Uterus (tissue), 4 donors: Measurements from ENCODE around the gene POU2F3. TPM values are rescaled to one million over a fixed set of nuclear protein-coding genes. Genes with fewer than 3 reads are reported as not detected.

Experiments used
- DNase-seq, 2 donors: peaks; one replicate each; pipeline ENCODE4 v3.0.0-alpha.2; 2019 to 2020
- H3K27ac ChIP-seq, 2 donors: fragments of 200-600 bp; sonication (generic); 1 replicate in 1 of 2; 2 replicates in 1 of 2; pipeline ENCODE4 v1.5.1; 2016 to 2018
- H3K27me3 ChIP-seq, 2 donors: fragments of 200-600 bp; sonication (generic); one replicate each; pipeline ENCODE4 v1.5.1; 2018 to 2019; ENCODE audit warnings: control low read depth in 1 of 2
- H3K36me3 ChIP-seq, 2 donors: fragments of 200-600 bp; sonication (generic); one replicate each; pipeline ENCODE4 v1.5.1; 2019; ENCODE audit warnings: control low read depth in 1 of 2
- H3K4me1 ChIP-seq, 2 donors: fragments of 200-600 bp; sonication (generic); one replicate each; pipeline ENCODE4 v1.5.1; 2018 to 2019; ENCODE audit warnings: control low read depth in 1 of 2
- H3K4me3 ChIP-seq, 2 donors: fragments of 200-600 bp; sonication (generic); 1 replicate in 1 of 2; 2 replicates in 1 of 2; pipeline ENCODE4 v1.5.1; 2018 to 2019; ENCODE audit warnings: mild to moderate bottlenecking in 1 of 2
- H3K9me3 ChIP-seq, 2 donors: fragments of 200-600 bp; sonication (generic); one replicate each; pipeline ENCODE4 v1.5.1; 2019; ENCODE audit warnings: control low read depth in 1 of 2
- POLR2A ChIP-seq, 2 donors: fragments of 450-650 bp; IDR thresholded peaks; one replicate each; pipeline ENCODE4 v1.6.1; 2016; ENCODE audit warnings: antibody characterized with exemption in 2 of 2, mild to moderate bottlenecking in 1 of 2, moderate library complexity in 1 of 2
- intact Hi-C: fragments of 100-400 bp; cut with DNase I; formaldehyde crosslinking; loops from one replicate; pipeline ENCODE4 v1.15.1; 2023; ENCODE audit warnings: low total_unique reads
- total RNA-seq, 4 donors: library from RNA; depleted of rRNA in 3 of 4; stranded (reverse); fragments of >200 nt in 3 of 4; gene quantifications; one replicate each; pipeline versions ENCODE4 v1.1.0 to v1.2.4, GENCODE V29; 2014 to 2023
- TF ChIP-seq, protein P1 (sequence below), 4 experiments: fragments of 200-600 bp in 2 of 4; fragments of 450-650 bp in 2 of 4; sonication (generic) in 2 of 4; IDR thresholded peaks; one replicate each; pipeline ENCODE4 v1.5.1; 2016 to 2019; ENCODE audit warnings: antibody characterized with exemption in 4 of 4, mild to moderate bottlenecking in 2 of 4, moderate library complexity in 1 of 4
- donor health status: DM: yes; HTN: yes; CAD: no.

The POU2F3 gene
- total RNA-seq, 4 donors from 2014 or later: 0.85 TPM; not detected in 3

DNA sequence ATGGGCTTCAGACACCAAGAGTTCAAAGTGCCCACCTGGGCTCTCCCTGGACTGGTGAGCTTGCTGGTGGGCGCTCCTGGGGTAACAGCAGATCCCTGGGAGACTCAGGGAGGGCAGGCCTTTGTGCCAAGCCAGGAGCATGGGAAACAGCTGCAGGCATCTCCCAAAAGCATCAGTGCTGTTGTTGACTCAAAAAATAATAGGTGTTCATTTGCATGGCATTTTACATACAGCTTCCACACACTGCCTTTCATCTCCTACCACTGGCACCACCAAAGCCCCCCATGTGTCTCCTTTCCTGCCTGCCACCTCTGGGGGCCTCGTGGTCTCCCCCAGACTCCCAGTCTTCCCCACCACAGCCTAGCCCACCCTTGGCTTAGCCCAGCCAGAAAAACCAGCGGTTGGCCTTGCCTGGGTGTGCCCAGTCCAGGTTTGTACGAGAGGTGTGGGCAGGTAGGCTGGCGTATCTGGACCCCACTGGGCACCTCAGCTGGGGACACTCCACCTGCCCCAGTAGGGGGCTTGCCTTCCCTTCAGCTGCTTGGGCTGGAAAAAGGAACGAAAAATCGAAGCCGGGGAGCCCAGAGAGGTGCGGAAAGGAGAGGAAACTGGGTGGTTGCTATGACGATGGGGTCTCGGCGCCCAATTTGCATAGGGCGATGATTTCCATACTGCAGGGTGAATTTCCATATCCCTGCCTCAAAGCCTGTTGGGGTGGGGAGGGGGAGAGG, 15.0 kb downstream of the POU2F3 start:
- no peak overlapping the region for H3K27ac ChIP-seq
- no peaks in the 10 kb centered on the region for H3K9me3 ChIP-seq
- H3K27me3 ChIP-seq: no peaks in the 10 kb centered on the region
- no peak for DNase-seq
- H3K4me1 ChIP-seq: no peaks in the 10 kb centered on the region
- TF ChIP-seq POLR2A (IDR thresholded peaks at IDR 0.05): no peak
- intact Hi-C loops: no loop called here
- no peaks in the 10 kb centered on the region for H3K36me3 ChIP-seq
- no peak overlapping the region for H3K4me3 ChIP-seq

GRCh38 chr11:120255519-120255866, 15.6 kb downstream of the POU2F3 start:
- Histone ChIP-seq H3K9me3 (no peaks in the 10 kb centered on the region), H3K27me3 (no peaks in the 10 kb centered on the region), H3K36me3 (no peaks in the 10 kb centered on the region), H3K4me3 (no peak overlapping the region), H3K4me1 (no peaks in the 10 kb centered on the region), H3K27ac (no peak overlapping the region)
- TF ChIP-seq, protein P1, sequence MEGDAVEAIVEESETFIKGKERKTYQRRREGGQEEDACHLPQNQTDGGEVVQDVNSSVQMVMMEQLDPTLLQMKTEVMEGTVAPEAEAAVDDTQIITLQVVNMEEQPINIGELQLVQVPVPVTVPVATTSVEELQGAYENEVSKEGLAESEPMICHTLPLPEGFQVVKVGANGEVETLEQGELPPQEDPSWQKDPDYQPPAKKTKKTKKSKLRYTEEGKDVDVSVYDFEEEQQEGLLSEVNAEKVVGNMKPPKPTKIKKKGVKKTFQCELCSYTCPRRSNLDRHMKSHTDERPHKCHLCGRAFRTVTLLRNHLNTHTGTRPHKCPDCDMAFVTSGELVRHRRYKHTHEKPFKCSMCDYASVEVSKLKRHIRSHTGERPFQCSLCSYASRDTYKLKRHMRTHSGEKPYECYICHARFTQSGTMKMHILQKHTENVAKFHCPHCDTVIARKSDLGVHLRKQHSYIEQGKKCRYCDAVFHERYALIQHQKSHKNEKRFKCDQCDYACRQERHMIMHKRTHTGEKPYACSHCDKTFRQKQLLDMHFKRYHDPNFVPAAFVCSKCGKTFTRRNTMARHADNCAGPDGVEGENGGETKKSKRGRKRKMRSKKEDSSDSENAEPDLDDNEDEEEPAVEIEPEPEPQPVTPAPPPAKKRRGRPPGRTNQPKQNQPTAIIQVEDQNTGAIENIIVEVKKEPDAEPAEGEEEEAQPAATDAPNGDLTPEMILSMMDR (IDR thresholded peaks at IDR 0.05): no peak
- TF ChIP-seq POLR2A (IDR thresholded peaks at IDR 0.05): no peak
- no peak for DNase-seq
- intact Hi-C loops: no loop called here

DNA sequence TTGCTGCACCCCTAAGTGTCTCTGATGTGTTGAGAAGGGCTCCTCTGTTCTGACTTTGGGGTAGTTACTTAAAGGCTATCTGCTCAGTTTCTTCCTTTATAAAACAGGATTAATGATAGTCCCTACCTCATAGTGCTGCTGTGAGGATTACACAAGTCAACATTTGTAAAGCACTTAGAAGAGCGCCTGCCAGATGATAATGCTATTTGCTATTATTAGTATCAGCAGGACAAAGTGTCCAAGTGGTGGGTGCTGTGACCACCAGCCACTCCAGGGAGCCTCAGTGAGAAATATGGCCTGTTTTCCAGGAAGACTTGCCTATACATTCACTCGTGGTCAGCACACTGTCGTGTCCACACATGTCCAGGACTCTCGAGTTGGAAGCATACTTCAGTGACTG, 16.2 kb downstream of the POU2F3 start:
- no peak for TF ChIP-seq POLR2A (IDR thresholded peaks at IDR 0.05)
- TF ChIP-seq, protein P1 (IDR thresholded peaks at IDR 0.05): no peak
- intact Hi-C loops: no loop called here
- Histone ChIP-seq H3K4me3 (no peak overlapping the region), H3K27me3 (no peaks in the 10 kb centered on the region), H3K27ac (no peak overlapping the region), H3K36me3 (no peaks in the 10 kb centered on the region), H3K9me3 (no peaks in the 10 kb centered on the region), H3K4me1 (no peaks in the 10 kb centered on the region)
- DNase-seq: no peak

GRCh38 chr11:120256779-120257178, 16.8 kb downstream of the POU2F3 start:
- Histone ChIP-seq H3K9me3 (no peaks in the 10 kb centered on the region), H3K27ac (no peak overlapping the region), H3K4me1 (no peaks in the 10 kb centered on the region), H3K36me3 (no peaks in the 10 kb centered on the region), H3K27me3 (no peaks in the 10 kb centered on the region), H3K4me3 (no peak overlapping the region)
- DNase-seq: no peak
- TF ChIP-seq, protein P1 (IDR thresholded peaks at IDR 0.05): no peak
- no peak for TF ChIP-seq POLR2A (IDR thresholded peaks at IDR 0.05)
- intact Hi-C loops: no loop called here

GRCh38 chr11:120257346-120257745, 17.4 kb downstream of the POU2F3 start:
- no peak overlapping the region for H3K4me3 ChIP-seq
- intact Hi-C loops: no loop called here
- TF ChIP-seq, protein P1 (IDR thresholded peaks at IDR 0.05): no peak
- no peak for TF ChIP-seq POLR2A (IDR thresholded peaks at IDR 0.05)
- no peak overlapping the region for H3K27ac ChIP-seq
- H3K36me3 ChIP-seq: no peaks in the 10 kb centered on the region
- no peaks in the 10 kb centered on the region for H3K27me3 ChIP-seq
- no peaks in the 10 kb centered on the region for H3K4me1 ChIP-seq
- no peak for DNase-seq
- H3K9me3 ChIP-seq: no peaks in the 10 kb centered on the region

DNA sequence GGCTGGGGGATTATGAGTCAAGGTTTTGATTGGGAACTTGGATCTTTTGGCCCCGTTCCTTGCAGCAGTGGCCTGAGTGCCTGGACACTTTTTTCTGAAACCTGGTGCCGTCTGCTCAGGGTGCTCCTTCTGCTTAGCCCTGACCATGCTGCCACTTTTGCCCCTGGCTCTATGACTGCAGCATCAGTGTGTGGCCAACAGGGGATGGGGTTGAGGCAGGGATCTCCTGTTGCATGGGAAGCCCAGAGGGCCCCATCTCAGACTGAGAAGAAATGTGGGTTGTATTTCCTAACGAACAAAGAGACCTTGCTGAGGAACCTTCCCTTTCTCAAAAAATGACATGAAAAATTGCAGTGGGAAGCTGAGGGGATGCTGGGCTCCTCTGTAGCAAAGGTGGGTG, 18.7 kb downstream of the POU2F3 start:
- intact Hi-C loops: no loop called here
- Histone ChIP-seq H3K27me3 (no peaks in the 10 kb centered on the region), H3K9me3 (no peaks in the 10 kb centered on the region), H3K36me3 (no peaks in the 10 kb centered on the region), H3K27ac (no peak overlapping the region), H3K4me1 (no peaks in the 10 kb centered on the region), H3K4me3 (no peak overlapping the region)
- DNase-seq: no peak
- TF ChIP-seq, protein P1 (IDR thresholded peaks at IDR 0.05): no peak
- TF ChIP-seq POLR2A (IDR thresholded peaks at IDR 0.05): no peak
